ENCODE measurements around the gene KRTAP16-1. TPM values are rescaled to one million over a fixed set of nuclear protein-coding genes. Genes with fewer than 3 reads are reported as not detected.
"Not testable (repeated sequence)": the region's sequence is repeated elsewhere in the genome, so short reads cannot be mapped to it uniquely, and the experiment has no call there.

Gene KRTAP16-1
- polyA plus RNA-seq, 1 donor from 2014 or later, result not detected

DNA sequence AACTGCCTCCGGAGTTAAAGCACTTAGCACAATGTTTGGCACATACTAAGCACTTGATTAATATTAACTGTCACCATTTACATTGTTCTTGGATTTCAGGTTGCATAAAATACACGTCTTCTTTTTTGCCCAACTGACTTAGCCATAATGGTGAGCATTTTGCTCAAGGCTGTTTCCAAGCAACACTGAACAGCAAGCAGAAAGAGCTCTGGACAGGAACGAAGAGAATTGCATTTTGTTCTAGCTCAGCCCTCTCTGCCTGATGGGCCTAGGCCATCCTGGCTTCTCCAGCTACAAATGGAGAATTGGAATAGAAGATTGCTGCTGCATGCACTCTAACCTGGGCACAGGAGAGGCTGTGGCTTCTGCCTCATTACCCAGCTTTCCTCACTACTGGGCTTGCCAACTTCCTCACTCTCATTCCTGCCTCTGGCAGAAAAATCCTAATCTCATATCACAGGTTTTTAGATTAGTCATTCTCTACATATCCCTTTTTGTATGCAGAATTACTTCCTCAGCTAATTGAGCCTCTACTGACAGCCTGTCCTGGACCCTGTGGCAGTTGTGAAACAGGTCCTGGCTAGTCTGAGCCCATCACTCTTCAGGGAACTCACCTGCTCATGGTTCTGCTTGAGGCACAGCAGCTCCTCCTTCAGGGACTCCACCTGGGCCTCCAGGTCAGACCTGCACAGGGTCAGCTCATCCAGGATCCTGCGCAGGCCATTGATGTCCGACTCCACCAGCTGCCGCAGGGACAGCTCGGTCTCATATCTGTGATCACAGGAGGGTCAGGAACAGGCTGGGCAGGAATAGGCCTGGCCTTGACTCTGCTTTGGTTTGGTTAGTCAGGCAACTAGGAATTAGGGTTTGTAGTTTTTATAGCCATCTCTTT is 39.0 kb upstream of the KRTAP16-1 start:
- no peaks in the 10 kb centered on the region for H3K27me3 ChIP-seq (ENCODE audit: insufficient read depth, low read depth, low read length)
- no peaks in the 10 kb centered on the region for H3K79me2 ChIP-seq (replicated peaks; ENCODE audit: insufficient read depth, low read length)
- no peak overlapping the region for H3K4me3 ChIP-seq (ENCODE audit: low read length)
- no peaks in the 10 kb centered on the region for H3K9me2 ChIP-seq (ENCODE audit: insufficient read depth, low read length)
- no peak overlapping the region for H3K9ac ChIP-seq (ENCODE audit: low read length)
- H3K4me2 ChIP-seq (ENCODE audit: low read length), result no peak overlapping the region
- no peaks in the 10 kb centered on the region for H3K9me3 ChIP-seq (ENCODE audit: low read length)
- H3K27ac ChIP-seq (ENCODE audit: low read length), result no peak overlapping the region
- H4K20me1 ChIP-seq (ENCODE audit: insufficient read depth), result no peaks in the 10 kb centered on the region
- H3F3A ChIP-seq (ENCODE audit: insufficient read depth, low read length, poor library complexity, severe bottlenecking), result no peaks in the 10 kb centered on the region
- no peak overlapping the region for H2AFZ ChIP-seq (ENCODE audit: low read depth, low read length)
- no peak for TF ChIP-seq MXI1 (conservative IDR thresholded peaks at IDR 0.05; ENCODE audit: poor library complexity, severe bottlenecking)
- TF ChIP-seq, protein P1, sequence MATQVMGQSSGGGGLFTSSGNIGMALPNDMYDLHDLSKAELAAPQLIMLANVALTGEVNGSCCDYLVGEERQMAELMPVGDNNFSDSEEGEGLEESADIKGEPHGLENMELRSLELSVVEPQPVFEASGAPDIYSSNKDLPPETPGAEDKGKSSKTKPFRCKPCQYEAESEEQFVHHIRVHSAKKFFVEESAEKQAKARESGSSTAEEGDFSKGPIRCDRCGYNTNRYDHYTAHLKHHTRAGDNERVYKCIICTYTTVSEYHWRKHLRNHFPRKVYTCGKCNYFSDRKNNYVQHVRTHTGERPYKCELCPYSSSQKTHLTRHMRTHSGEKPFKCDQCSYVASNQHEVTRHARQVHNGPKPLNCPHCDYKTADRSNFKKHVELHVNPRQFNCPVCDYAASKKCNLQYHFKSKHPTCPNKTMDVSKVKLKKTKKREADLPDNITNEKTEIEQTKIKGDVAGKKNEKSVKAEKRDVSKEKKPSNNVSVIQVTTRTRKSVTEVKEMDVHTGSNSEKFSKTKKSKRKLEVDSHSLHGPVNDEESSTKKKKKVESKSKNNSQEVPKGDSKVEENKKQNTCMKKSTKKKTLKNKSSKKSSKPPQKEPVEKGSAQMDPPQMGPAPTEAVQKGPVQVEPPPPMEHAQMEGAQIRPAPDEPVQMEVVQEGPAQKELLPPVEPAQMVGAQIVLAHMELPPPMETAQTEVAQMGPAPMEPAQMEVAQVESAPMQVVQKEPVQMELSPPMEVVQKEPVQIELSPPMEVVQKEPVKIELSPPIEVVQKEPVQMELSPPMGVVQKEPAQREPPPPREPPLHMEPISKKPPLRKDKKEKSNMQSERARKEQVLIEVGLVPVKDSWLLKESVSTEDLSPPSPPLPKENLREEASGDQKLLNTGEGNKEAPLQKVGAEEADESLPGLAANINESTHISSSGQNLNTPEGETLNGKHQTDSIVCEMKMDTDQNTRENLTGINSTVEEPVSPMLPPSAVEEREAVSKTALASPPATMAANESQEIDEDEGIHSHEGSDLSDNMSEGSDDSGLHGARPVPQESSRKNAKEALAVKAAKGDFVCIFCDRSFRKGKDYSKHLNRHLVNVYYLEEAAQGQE (IDR thresholded peaks at IDR 0.05; ENCODE audit: borderline replicate concordance), result no peak
- no peak for TF ChIP-seq POLR2AphosphoS5 (IDR thresholded peaks at IDR 0.05)
- TF ChIP-seq EZH2 (IDR thresholded peaks at IDR 0.05; ENCODE audit: borderline replicate concordance, insufficient read depth, low read length, poor library complexity, severe bottlenecking), result no peak
- no peak for TF ChIP-seq SMC3 (conservative IDR thresholded peaks at IDR 0.05; ENCODE audit: poor library complexity)
- no peak for TF ChIP-seq RAD21 (conservative IDR thresholded peaks at IDR 0.05)
- no peak for TF ChIP-seq EP300 (conservative IDR thresholded peaks at IDR 0.05; ENCODE audit: poor library complexity, severe bottlenecking)
- TF ChIP-seq, protein P2, sequence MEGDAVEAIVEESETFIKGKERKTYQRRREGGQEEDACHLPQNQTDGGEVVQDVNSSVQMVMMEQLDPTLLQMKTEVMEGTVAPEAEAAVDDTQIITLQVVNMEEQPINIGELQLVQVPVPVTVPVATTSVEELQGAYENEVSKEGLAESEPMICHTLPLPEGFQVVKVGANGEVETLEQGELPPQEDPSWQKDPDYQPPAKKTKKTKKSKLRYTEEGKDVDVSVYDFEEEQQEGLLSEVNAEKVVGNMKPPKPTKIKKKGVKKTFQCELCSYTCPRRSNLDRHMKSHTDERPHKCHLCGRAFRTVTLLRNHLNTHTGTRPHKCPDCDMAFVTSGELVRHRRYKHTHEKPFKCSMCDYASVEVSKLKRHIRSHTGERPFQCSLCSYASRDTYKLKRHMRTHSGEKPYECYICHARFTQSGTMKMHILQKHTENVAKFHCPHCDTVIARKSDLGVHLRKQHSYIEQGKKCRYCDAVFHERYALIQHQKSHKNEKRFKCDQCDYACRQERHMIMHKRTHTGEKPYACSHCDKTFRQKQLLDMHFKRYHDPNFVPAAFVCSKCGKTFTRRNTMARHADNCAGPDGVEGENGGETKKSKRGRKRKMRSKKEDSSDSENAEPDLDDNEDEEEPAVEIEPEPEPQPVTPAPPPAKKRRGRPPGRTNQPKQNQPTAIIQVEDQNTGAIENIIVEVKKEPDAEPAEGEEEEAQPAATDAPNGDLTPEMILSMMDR (IDR thresholded peaks at IDR 0.05; ENCODE audit: poor library complexity, severe bottlenecking), result no peak
- TF ChIP-seq TAF1 (IDR thresholded peaks at IDR 0.05; ENCODE audit: low read depth), result no peak
- H3K36me3 ChIP-seq (ENCODE audit: insufficient read depth, low read length), result no peaks in the 10 kb centered on the region

DNA sequence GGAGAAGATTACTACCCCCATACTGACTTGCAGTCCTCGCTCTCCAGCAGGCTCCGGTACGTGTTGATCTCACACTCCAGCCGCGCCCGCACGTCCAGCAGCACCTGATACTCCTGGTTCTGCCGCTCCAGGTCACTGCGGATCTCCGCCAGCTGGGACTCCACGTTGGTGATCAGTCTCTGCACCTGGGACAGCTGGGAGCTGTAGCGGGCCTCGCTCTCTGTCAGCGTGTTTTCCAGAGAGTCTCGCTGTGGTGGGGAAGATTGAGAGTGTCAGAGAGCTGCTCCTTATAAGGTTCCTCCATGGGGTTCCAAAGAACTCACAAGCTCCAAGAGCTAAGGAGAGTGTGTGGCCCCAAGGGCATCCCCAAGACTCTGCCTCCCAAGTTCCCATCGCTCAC is 37.3 kb upstream of the KRTAP16-1 start:
- H3K27ac ChIP-seq (ENCODE audit: low read length); H4K20me1 ChIP-seq (ENCODE audit: insufficient read depth); H3K9ac ChIP-seq (ENCODE audit: low read length); H3K27me3 ChIP-seq (ENCODE audit: insufficient read depth, low read depth, low read length); H3K9me2 ChIP-seq (ENCODE audit: insufficient read depth, low read length); H3F3A ChIP-seq (ENCODE audit: insufficient read depth, low read length, poor library complexity, severe bottlenecking); H3K79me2 ChIP-seq (replicated peaks; ENCODE audit: insufficient read depth, low read length); H3K9me3 ChIP-seq (ENCODE audit: low read length); H3K36me3 ChIP-seq (ENCODE audit: insufficient read depth, low read length); H3K4me3 ChIP-seq (ENCODE audit: low read length); H3K4me2 ChIP-seq (ENCODE audit: low read length); H2AFZ ChIP-seq (ENCODE audit: low read depth, low read length): not testable (repeated sequence)

Data from neural cell (in vitro differentiated cells).